WI38 (cell line): ENCODE results near the gene B3GALT6.

Experiments
- H3K4me3 ChIP-seq: 2 replicates; pipeline ENCODE4 v1.5.1; 2011; ENCODE audit warnings: low read depth, mild to moderate bottlenecking, control low read depth, low read length
- CTCF ChIP-seq: IDR thresholded peaks from 2 replicates; pipeline ENCODE4 v1.5.1; 2012; ENCODE audit warnings: low read depth, mild to moderate bottlenecking, control low read depth, low read length

The B3GALT6 gene

GRCh38 chr1:1226566-1227362 is 5.3 kb upstream of the B3GALT6 start:
- TF ChIP-seq CTCF = no peak
- no peak overlapping the region for H3K4me3 ChIP-seq

GRCh38 chr1:1227386-1227785 is 4.7 kb upstream of the B3GALT6 start:
- H3K4me3 ChIP-seq = no peak overlapping the region
- no peak for TF ChIP-seq CTCF

DNA sequence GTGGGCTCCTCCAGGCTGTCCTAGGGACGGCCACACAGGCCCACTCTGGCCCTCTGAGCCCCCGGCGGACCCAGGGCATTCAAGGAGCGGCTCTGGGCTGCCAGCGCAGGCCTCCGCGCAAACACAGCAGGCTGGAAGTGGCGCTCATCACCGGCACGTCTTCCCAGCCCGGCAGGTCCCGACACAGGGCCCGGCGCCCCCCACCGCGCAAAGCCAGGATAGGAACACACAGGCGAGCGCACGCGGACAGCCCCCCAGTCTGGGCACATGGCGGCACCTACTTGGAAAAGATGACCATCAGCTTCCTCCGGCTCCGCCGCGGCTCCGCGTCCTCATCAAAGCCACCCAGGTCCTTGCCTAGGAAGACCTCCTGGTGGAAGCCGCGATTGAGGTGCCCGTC is 3.9 kb upstream of the B3GALT6 start:
- no peak for TF ChIP-seq CTCF
- H3K4me3 ChIP-seq = no peak overlapping the region

GRCh38 chr1:1228596-1229321 is 3.3 kb upstream of the B3GALT6 start:
- H3K4me3 ChIP-seq = no peak overlapping the region

GRCh38 chr1:1229770-1230169 is 2.3 kb upstream of the B3GALT6 start:
- no peak overlapping the region for H3K4me3 ChIP-seq
- no peak for TF ChIP-seq CTCF

More at GRCh38 chr1:1228596-1229321, 3.3 kb upstream of the B3GALT6 start:
- TF ChIP-seq CTCF = no peak

GRCh38 chr1:1230656-1231399 is 1.2 kb upstream of the B3GALT6 start:
- TF ChIP-seq CTCF = no peak
- peak overlapping the region; percentile 88 for H3K4me3 ChIP-seq
